Breast epithelium (tissue), 3 donors: Measurements from ENCODE around the gene YIPF2.

ENCODE experiments used
- CTCF ChIP-seq, 3 donors: fragments of 450-650 bp; IDR thresholded peaks; one replicate each; pipeline ENCODE4 v1.5.1; 2016 to 2017; ENCODE audit warnings: antibody characterized with exemption in 3 of 3, mild to moderate bottlenecking in 3 of 3, moderate library complexity in 3 of 3
- POLR2A ChIP-seq: fragments of 450-650 bp; IDR thresholded peaks from one replicate; pipeline ENCODE4 v1.6.1; 2016; ENCODE audit warnings: antibody characterized with exemption, mild to moderate bottlenecking, moderate library complexity
- POLR2AphosphoS5 ChIP-seq, 3 donors: sonication (generic); formaldehyde crosslinking; IDR thresholded peaks; one replicate each; pipeline ENCODE4 v1.6.1; 2017; ENCODE audit warnings: antibody characterized with exemption in 3 of 3

DNA sequence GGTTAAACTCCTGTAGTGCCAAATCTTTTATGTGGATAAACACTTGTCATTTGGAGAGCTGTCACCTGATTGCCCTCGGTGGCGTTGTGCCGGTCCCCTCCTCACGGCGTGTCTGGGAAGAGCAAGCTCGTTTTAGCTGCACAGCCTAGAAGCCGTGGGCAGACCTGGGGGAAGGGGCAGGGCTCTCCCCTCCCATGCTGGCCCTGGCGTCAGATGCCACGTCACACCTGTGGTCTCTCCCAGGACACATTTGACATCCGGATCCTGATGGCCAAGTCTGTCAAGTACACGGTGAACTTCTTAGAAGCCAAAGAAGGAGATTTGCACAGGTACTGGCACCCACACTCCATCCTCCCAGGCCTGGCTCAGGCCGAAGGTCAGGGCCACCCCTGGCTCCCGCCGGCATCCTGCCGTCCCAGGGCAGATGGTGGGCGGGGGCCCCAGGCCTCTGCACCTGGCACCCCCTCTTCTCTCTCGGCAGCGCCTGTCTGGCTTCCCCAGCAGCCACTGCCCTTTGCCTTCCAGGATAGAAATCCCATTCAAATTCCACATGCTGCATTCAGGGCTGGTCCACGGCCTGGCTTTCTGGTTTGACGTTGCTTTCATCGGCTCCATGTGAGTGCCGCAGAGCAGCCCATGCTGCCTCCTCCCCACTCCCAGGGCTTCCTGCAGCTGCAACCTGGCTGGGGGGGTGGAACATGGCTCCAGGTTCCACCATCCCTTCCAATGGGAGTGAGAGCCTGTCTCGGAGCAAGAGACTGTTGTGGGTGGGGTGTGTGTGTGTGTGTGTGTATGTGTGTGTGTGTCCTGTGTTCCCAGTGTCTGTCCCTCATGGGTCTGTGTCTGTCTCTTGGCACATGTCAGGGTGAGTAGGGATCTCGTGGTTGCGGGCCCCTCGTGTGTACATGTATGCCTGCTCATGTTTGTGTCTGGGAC is 8.8 kb downstream of the YIPF2 start:
- TF ChIP-seq POLR2A (no peak), CTCF (IDR thresholded peaks at IDR 0.05) (no peak), POLR2AphosphoS5 (IDR thresholded peaks at IDR 0.05) (no peak)
